ENCODE measurements around the gene MED25.

- TF ChIP-seq CTCF (IDR thresholded peaks at IDR 0.05; ENCODE audit: insufficient read depth, low read depth, low read length) (no peak), EZH2 (IDR thresholded peaks at IDR 0.05; ENCODE audit: insufficient read depth, low read length) (no peak)
These were observed 1.5 kb upstream of the MED25 start for GRCh38 chr19:49816590-49816989.
